ENCODE measurements around the gene GPBP1.
"Not testable (repeated sequence)": the region's sequence is repeated elsewhere in the genome, so short reads cannot be mapped to it uniquely, and the experiment has no call there.

GPBP1 gene

DNA sequence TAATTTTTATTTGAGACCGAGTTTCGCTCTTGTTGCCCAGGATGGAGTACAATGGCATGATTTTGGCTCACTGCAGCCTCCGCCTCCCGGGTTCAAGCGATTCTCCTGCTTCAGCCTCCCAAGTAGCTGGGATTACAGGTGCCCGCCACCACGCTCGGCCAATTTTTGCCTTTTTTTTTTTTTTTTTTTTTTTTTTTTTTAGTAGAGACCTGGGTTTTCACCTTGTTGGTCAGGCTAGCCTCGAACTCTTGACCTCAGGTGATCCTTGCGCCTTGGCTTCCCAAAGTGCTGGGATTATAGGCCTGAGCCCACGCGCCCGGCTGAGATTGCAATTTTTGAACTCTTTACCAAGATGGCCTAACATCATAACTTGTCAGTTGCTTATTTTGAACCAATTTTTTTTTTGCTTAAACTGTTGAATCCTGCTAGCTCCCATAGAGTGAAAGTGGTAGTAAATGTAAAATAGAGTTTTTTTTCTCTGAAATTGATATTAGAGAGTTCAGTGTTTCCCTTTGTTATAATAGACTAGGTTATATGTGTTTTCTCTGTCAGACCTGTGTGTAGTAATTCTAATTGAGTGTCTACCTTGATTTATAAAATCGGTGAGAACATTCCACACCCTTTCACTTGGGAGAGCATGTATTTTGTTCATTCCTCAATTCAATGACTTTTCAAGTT, 3.8 kb downstream of the GPBP1 start:
- no peak for DNase-seq

DNA sequence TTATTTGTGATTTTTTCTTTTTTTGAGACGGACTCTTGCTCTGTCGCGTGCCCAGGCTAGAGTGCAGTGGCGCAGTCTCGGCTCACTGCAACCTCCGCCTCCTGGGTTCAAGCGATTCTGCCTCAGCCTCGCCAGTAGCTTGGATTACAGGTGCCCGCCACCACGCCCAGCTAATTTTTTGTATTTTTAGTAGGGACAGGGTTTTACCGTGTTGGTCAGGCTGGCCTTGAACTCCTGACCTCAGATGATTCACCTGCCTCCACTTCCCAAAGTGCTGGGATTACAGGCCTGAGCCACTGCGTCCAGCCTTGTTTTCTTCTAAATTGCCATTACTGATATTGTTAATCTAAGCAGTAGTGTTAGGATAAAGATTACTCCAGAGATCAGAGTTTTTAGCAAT, 4.4 kb downstream of the GPBP1 start:
- DNase-seq = not testable (repeated sequence)

DNA sequence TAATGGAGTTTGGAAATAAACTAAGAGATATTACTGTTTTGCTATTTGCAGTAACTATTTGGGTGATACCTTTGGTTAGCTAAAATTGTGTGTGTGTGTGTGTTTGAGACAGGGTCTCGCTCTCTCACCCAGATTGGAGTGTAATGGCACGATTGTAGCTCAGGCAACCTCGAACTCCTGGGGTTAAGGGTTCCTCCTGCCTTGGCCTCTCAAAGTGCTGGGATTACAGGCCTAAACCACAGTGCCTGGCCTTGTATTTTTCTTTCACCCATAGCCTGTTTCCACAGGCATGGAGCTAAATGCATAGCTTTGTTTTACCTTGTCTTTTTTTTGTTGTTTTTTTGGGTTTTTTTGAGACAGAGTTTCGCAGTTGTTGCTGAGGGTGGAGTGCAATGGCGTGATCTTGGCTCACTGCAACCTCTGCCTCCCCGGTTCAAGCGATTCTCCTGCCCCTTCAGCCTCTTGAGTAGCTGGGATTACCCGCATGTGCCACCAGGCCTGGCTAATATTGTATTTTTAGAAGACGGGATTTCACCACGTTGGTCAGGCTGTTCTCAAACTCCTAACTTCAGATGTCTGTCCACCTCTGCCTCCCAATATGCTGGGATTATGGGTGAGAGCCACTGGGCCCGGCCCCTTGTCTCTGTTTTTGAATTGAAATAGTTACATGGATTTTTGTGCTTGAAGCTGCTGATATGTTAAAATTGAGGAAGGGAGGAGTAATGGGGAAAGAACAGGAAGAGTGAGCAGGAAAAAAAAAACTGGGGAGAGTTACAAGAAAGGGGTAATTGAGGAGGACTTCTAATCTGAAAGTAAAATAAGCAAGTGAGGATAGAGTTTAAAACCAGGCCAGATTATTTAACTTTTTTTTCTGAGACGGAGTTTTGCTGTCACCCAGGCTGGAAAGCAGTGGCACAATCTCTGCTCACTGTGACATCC, 5.7 kb downstream of the GPBP1 start:
- no peak for DNase-seq

DNA sequence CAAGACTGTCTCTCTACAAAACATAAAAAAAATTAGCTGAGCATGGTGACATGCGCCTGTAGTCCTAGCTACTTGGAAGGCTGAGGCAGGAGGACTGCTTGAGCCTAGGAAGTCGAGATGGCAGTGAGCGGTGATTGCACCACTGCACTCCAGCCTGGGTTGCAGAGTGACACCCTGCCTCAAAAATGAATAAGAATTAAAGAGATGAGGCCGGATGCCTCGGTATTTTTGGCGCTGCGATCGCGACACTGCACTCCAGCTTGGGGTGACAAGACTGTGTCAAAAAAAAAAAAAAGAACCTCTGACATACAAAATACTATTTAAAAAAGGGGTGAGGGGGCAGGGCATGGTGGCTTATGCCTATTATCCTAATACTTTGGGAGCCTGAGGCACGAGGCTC, 7.3 kb downstream of the GPBP1 start:
- no peak for DNase-seq

DNA sequence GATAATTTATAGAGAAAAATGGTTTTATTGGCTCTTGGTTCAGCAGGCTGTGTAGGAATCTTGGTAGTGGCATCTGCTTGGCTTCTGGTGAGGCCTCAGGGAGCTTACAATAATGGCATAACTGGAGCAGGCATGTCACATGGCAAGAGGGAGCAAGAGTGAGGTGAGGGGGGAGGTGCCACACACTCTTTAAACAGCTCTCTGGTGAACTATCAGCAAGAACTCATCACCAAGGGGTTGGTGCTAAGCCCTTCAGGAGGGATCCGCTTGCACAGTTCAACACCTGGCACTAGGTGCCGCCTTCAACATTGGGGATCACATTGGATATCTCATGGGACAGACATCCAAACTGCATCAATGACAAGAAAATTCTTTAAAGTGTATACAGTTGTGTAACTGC, 10.5 kb downstream of the GPBP1 start:
- no peak for DNase-seq

DNA sequence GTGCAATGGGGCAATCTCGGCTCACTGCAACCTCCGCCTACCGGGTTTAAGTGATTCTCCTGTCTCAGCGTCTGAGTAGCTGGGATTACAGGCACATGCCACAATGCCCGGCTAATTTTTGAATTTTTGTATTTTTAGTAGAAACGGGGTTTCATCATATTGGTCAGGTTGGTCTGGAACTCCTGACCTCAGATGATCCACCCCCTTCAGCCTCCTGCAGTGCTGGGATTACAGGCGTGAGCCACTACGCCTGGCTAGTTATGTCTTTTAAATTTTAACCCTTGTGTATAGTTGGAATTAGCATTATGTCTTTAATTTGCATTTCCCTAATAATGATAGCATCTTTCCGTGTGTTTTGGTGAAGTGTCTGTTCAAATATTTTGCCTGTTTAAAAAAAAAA, 11.5 kb downstream of the GPBP1 start:
- DNase-seq = no peak

DNA sequence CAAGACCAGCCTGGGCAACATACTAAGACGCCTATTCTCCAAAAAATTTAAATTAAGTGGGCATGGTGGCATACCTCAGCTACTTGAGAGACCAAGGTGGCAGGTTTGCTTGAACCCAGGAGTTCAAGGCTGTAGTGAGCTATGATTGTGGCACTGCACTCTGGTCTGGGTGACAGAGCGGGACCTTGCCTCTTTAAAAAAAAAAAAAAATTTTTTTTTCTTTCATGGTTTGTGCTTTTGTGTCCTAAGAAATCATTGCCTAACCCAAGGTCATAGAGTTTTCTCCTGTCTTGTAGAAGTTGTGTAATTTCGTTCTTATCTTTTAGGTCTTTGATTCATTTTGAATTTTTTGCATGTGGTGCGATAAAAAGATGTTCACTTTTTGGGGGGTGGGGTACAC, 12.3 kb downstream of the GPBP1 start:
- DNase-seq = no peak

DNA sequence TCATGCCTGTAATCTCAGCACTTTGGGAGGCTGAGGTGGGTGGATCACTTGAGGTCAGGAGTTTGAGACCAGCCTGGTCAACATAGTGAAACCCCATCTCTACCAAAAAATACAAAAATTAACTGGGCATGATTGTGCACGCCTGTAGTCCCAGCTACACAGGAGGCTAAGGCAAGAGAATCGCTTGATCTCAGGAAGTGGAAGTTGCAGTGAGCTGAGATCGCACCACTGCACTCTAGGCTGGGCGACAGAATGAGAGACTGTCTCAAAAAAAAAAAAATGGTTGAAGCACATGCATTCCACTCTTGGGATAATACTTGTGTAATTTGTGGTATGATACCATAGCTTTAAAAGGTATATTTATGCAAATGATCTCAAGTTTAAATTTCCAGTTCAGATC, 14.1 kb downstream of the GPBP1 start:
- DNase-seq = not testable (repeated sequence)

DNA sequence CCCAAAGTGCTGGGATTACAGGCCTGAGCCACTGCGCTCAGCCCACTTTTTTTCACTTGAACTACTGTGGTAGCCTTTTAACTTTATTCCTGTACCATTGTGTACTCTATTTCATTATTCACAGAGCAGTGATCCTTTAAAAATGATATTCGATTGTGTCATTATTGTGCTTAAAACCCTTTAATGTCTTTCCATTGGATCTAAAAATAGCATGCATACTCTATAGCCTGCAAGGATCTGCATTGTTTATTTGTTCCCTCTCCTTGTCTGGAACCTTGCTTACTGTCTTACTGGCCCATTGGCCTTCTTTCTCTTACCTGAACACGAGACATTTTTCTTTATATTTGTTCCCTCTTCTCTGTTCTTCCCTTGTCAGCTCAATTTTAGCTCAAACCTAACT, 15.7 kb downstream of the GPBP1 start:
- DNase-seq = no peak

DNA sequence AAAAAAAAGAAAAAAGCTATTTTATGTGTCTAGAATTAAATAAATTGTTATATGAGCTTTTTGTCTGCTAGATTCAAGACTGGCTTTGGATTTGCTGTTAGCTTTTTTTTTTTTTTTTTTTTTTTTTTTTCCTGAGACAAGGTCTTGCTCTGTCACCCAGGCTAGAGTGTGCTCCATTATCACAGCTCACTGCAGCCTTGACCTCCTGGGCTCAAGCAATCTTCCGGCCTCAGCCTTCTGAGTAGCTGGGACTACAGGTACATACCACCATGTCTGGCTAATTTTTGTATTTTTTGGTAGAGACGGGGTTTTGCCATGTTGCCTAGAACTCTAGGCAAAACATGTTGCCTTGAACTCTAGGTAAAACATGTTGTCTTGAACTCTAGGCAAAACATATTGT, 16.7 kb downstream of the GPBP1 start:
- DNase-seq = no peak

DNA sequence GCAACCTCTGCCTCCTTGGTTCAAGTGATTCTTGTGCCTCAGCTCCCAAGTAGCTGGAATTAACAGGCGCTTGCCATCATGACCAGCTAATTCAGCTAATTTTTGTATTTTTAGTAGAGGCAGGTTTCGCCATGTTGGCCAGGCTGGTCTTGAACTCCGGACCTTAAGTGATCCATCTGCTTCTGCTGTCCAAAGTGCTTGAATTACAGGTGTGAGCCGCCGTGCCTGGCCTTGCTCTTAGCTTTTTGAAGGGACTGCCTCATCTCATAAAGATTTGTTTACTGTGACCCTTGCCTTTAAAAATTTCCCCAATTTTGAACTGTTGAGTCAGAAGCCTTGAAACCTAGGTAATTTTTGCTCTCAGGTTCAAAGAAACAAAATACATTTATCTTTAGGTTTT, 17.3 kb downstream of the GPBP1 start:
- DNase-seq = no peak

DNA sequence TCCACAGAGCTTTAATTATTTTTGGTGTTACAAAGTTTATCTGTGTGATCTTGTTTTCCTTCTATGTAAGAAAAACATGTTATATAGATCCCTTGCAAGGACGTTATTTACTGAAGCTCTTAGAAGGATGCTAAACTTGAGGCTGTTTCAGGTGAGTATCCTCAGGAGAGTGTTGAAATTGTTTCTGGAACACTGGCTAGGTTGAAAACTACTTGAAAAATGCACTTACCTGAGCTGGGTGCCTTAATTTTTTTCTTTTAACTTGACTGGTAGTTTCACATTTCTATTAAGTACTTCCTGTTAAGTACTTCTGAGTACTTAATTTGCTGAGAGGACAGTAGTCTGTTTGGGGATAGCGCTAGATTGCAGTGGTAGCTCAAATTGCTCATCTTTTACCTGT, 18.1 kb downstream of the GPBP1 start:
- DNase-seq = no peak

DNA sequence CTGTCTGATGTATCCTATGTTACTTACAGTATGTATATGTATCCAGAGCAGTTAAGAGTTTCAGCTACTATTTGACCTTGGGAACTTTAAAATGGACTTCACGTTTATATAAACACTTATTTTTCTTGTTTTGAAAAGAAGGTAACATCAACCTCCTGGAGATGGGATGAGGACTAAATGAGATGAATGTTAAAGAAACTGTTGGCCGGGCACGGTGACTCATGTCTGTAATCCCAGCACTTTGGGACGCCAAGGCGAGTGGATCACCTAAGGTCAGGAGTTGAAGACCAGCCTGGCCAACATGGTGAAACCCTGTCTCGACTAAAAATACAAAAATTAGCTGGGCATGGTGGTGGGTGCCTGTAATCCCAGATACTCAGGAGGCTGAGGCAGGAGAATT, 19.0 kb downstream of the GPBP1 start:
- not testable (repeated sequence) for DNase-seq

DNA sequence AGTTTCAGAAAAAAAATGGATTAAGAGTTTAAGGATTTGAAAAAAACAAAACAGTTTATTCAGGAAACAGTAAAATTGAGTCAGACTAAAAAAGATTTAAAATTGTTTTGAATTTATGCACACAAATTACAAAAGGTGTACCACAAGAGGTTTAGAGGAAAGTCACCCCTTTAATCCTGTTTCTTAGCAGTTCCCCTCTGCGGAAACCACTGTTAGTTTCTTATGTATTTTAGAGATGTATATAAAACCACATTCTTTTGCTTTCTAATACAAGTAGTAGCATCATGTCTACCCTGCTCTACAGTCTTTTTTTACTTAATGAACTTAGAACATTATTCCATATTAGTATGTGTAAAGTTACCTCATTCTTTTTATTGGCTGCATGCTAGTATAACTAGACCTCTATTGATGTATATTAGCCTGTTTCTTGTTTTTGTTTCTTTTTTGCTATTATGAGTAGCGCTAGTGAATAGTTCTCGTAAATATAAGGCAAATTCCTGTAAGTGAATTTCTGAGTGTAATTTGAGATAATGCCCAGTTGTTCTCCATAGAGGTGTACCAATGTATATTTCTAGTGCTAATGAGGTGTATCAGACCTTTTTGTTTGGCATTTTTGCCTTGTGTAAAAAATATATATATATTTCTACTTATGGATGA, 20.0 kb downstream of the GPBP1 start:
- DNase-seq = no peak

DNA sequence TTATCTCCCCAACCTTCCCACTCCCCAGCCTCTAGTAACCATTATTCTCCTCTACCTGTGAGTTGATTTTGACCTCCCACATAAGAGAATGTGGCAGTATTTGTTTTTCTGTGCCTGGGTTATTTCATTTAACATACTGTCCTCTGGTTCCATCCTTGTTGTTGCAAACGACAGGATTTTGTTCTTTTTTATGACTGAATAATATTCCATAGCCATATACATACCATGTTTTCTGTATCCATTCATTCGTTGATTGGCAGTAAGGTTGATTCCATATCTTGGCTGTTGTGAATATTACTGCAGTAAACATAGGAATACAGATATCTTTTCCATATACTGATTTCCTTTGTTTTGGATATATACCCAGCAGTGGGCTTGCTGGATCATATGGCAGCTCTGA, 20.8 kb downstream of the GPBP1 start:
- no peak for DNase-seq

DNA sequence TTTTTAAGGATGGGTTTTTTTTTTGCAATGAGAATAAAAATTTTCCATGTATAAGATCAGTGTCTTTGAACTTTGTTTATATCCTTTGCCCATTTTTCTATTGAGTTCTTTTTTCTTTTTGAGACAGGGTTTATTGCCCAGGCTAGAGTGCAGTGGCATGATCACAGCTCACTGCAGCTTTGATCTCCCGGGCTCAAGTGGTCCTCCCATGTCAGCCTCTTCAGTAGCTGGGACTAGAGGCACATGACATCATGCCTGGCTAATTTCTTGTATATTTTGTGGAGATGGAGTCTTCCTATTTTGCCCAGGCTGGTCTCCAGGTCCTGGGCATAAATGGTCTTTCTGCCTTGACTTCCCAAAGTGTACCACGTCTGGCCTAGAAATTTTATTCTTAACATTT, 21.2 kb downstream of the GPBP1 start:
- no peak for DNase-seq

DNA sequence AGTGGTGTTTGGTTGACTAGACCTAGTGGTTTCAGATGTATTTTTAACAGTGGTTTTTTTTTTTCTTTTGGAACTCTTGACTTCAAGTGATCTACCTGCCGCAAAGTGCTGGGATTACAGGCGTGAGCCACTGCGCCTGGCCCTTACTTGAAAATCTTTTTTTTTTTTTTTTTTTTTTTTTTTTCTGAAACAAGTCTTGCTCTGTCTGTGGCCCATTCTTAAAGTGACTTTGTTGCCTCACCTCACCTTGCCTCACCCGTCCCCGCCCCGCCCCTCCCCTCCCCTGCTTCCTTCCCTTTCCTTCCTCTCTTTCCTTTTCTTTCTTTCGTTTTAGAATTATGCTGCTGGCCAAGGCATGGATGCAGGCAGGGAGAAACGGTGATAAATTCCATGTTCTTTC, 26.0 kb downstream of the GPBP1 start:
- DNase-seq = no peak

DNA sequence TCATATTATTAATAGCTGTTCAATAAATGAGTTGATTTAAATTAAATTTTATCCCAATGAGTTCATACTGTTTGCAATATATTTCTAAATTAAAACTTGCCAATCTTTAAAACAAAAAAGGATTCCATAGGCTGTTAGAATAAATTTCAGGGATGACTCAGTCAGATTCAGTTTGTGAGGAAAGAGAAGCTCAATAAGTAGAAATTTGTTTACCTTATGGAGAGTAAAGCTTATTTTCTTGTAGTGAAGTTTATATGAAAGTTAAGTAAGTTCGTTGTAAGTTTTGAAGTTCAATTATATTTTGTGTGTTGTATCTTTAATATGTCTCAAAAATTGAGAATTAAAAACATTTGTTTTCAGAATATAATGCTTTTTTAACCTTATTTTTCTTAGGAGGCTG, 29.0 kb downstream of the GPBP1 start:
- no peak for DNase-seq

DNA sequence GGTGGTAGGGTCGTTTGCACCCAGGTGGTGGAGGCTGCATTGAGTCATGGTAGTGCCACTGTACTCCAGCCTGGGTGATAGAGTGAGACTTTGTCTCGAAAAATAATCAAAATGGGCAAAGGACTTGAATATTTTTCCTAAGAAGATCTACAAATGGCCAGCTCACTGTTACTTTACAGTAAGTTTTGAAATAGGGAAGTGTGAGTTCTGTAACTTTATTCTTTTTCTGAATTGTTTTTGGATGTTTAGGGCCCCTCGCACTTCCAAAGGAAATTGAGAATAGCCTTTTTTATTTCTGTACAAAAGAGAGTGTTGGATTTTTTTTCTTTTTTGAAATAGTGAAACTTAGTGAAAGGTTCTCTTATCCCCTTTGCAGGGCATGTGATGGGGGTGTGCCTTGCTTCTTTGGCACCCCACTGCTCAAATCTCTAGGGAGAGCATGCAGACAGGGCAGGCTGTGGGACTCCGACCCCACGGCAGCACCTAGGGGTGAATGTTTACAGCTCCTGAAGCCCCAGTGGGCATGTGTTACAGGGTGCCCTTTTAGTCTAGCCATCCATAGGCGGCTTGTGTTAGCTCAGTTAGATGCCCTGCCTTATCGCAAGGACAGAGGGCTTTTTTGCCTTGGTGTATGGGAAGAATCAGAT, 33.3 kb downstream of the GPBP1 start:
- DNase-seq = no peak

DNA sequence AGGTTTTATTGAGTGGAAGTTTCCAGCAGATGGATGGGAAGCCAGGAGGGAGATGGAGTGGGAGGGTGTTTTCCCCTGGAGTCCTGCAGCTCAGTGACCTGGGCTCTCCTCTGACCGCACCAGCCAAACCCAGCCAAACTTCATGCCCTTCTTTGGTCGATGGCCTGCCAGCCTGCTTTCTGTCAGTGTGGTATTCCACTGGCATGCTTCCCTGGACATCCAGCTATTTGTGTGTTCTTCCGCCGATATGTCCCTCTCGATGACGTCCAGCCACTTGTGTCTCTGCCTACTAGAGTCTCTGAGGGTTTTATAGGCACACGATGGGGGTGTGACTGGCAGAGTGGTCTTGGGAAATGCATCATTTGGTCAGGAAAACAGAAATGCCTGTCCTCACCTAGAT, 33.8 kb downstream of the GPBP1 start:
- DNase-seq = no peak

DNA sequence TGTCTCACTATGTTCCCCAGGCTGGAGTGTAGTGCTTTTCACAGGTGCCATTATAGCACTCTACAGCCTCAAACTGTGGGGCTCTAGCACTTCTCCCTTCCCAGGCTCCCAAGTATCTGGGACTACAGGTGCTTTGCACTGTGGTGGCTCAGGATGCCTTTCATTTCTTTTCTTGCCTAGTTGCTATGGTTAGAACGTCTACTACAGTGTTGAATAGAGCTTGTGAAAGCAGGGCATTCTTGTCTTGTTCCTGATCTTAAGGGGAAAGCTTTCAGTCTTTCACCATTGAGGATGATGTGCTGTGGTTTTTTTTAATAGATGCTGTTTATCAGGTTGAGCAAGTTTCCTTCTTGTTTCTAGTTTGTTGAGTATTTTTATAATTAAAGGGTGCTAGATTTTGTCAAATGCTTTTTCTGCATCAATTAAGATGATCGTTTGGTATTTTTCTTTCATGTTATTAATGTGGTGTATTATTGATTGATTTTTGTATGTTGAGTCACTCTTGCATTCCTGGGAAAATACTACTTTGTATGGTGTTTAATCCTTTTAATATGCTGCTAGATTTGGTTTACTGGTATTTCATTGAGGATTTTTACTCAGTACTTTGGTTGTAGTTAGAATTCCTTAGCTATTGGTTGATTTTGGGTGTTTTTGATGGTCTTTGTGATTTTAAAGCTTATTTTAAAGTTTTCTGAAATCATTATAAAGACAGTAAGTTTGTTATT, 35.6 kb downstream of the GPBP1 start:
- DNase-seq = no peak

DNA sequence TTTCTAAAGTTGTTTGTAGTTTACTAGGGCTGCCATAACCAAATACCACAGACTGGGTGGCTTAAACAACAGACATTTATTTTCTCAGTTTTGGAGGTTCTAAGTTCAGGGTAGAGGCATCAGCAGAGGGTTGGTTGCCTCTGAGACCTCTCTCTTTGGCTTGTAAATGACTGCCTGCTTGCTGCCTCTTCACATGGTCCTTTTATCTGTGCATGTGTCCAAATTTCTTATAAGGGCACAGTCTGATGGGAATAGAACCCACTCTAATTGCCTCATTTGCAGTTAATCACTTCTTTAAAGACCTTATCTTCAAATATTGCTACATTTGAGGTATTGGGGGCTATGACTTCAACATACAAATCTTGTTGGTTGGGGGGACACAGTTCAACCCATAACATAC, 36.8 kb downstream of the GPBP1 start:
- DNase-seq = no peak

DNA sequence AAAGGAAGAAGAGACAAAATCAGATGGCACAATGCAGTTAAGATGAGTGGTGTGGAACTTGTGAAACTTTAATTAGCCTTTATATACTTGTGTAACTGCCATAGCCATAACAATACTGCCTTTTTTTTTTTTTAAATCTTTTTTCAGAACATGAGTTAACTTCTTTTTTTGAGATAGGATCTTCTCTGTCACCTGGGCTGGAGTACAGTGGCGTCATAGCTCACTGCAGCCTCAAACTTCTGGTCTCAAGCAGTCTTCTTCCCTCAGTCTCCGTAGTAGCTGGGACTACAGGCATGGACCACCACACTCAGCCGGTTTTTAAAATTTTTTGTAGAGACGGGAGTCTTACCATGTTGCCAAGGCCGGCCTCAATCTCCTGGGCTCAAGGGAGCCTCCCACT, 37.2 kb downstream of the GPBP1 start:
- DNase-seq = no peak
